ENCODE results near the gene AP3B1. TPM values are rescaled to one million over a fixed set of nuclear protein-coding genes. Genes with fewer than 3 reads are reported as not detected.

The AP3B1 gene
- total and polyA plus RNA-seq, 2 donors (not counting 1 experiment from before 2014, with no cell fraction given), result 50.5 to 66.9 TPM

- Histone ChIP-seq H2AFZ (ENCODE audit: low read length) (no peak overlapping the region), H3K9me3 (ENCODE audit: control insufficient read depth, insufficient read depth, low read depth, low read length) (no peaks in the 10 kb centered on the region), H3K36me3 (ENCODE audit: control insufficient read depth, insufficient read depth, low read length) (no peaks in the 10 kb centered on the region), H3K4me2 (ENCODE audit: extremely low read depth, insufficient read depth, low read length) (no peak overlapping the region), H3K79me2 (ENCODE audit: control insufficient read depth, insufficient read depth, low read length) (no peaks in the 10 kb centered on the region), H3K4me3 (replicated peaks in 1 of 4; ENCODE audit: control extremely low read depth in 1 of 4, insufficient read depth in 1 of 4, low read depth in 3 of 4, low read length in 4 of 4) (no peak overlapping the region), H3K4me1 (ENCODE audit: control insufficient read depth, extremely low read depth, insufficient read depth, low read length) (no peaks in the 10 kb centered on the region), H3K9ac (ENCODE audit: insufficient read depth, low read length) (no peak overlapping the region), H3K27me3 (ENCODE audit: control insufficient read depth, insufficient read depth, low read length) (no peaks in the 10 kb centered on the region), H4K20me1 (ENCODE audit: control insufficient read depth, extremely low read depth, insufficient read depth, low read length) (no peaks in the 10 kb centered on the region), H3K27ac (ENCODE audit: insufficient read depth, low read length) (no peak overlapping the region)
- TF ChIP-seq, protein P1, sequence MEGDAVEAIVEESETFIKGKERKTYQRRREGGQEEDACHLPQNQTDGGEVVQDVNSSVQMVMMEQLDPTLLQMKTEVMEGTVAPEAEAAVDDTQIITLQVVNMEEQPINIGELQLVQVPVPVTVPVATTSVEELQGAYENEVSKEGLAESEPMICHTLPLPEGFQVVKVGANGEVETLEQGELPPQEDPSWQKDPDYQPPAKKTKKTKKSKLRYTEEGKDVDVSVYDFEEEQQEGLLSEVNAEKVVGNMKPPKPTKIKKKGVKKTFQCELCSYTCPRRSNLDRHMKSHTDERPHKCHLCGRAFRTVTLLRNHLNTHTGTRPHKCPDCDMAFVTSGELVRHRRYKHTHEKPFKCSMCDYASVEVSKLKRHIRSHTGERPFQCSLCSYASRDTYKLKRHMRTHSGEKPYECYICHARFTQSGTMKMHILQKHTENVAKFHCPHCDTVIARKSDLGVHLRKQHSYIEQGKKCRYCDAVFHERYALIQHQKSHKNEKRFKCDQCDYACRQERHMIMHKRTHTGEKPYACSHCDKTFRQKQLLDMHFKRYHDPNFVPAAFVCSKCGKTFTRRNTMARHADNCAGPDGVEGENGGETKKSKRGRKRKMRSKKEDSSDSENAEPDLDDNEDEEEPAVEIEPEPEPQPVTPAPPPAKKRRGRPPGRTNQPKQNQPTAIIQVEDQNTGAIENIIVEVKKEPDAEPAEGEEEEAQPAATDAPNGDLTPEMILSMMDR (conservative IDR thresholded peaks at IDR 0.05 in 1 of 2, IDR thresholded peaks at IDR 0.05 in 1 of 2; ENCODE audit: low read depth in 1 of 2, low read length in 2 of 2), result no peak
- no peak for TF ChIP-seq EZH2 (IDR thresholded peaks at IDR 0.05; ENCODE audit: low read length, missing control alignments)
- DNase-seq (ENCODE audit: low read depth in 2 of 2), result no peak
Measured at GRCh38 chr5:78234804-78235203, 59.7 kb downstream of the AP3B1 start.

- no peak overlapping the region for H3K4me2 ChIP-seq (ENCODE audit: extremely low read depth, insufficient read depth, low read length)
- H3K27me3 ChIP-seq (ENCODE audit: control insufficient read depth, insufficient read depth, low read length), result no peaks in the 10 kb centered on the region
- no peaks in the 10 kb centered on the region for H3K36me3 ChIP-seq (ENCODE audit: control insufficient read depth, insufficient read depth, low read length)
- no peak overlapping the region for H3K9ac ChIP-seq (ENCODE audit: insufficient read depth, low read length)
- no peaks in the 10 kb centered on the region for H4K20me1 ChIP-seq (ENCODE audit: control insufficient read depth, extremely low read depth, insufficient read depth, low read length)
- DNase-seq (ENCODE audit: low read depth in 2 of 2), result no peak
- no peaks in the 10 kb centered on the region for H3K79me2 ChIP-seq (ENCODE audit: control insufficient read depth, insufficient read depth, low read length)
- no peak overlapping the region for H3K27ac ChIP-seq (ENCODE audit: insufficient read depth, low read length)
- TF ChIP-seq, protein P1 (conservative IDR thresholded peaks at IDR 0.05 in 1 of 2, IDR thresholded peaks at IDR 0.05 in 1 of 2; ENCODE audit: low read depth in 1 of 2, low read length in 2 of 2), result no peak
- no peak for TF ChIP-seq EZH2 (IDR thresholded peaks at IDR 0.05; ENCODE audit: low read length, missing control alignments)
- H3K4me3 ChIP-seq (replicated peaks in 1 of 4; ENCODE audit: control extremely low read depth in 1 of 4, insufficient read depth in 1 of 4, low read depth in 3 of 4, low read length in 4 of 4), result no peak overlapping the region
- no peaks in the 10 kb centered on the region for H3K9me3 ChIP-seq (ENCODE audit: control insufficient read depth, insufficient read depth, low read depth, low read length)
- no peak overlapping the region for H2AFZ ChIP-seq (ENCODE audit: low read length)
- H3K4me1 ChIP-seq (ENCODE audit: control insufficient read depth, extremely low read depth, insufficient read depth, low read length), result no peaks in the 10 kb centered on the region
Measured at GRCh38 chr5:78232163-78232562, 62.3 kb downstream of the AP3B1 start.

DNA sequence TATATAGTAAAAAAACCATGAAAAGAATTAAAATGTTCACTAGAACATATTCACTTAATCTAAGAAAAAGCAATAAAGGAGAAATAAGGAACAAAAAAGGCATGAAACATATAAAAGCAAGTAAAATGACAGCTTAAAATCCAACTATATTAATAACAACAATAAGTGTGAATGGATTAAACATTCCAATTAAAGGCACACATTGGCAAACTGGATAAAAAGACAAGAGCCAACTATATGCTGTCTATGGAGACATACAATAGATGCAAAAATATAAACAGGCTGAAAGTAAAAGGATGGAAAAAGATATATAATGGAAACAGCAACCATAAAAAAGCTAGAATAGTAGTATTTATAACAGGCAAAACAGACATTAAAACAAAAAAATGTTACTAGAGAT lies 70.1 kb downstream of the AP3B1 start:
- Histone ChIP-seq H3K4me1 (ENCODE audit: control insufficient read depth, extremely low read depth, insufficient read depth, low read length) (no peaks in the 10 kb centered on the region), H3K4me2 (ENCODE audit: extremely low read depth, insufficient read depth, low read length) (no peak overlapping the region), H3K27me3 (ENCODE audit: control insufficient read depth, insufficient read depth, low read length) (no peaks in the 10 kb centered on the region), H3K4me3 (replicated peaks in 1 of 4; ENCODE audit: control extremely low read depth in 1 of 4, insufficient read depth in 1 of 4, low read depth in 3 of 4, low read length in 4 of 4) (no peak overlapping the region), H2AFZ (ENCODE audit: low read length) (no peak overlapping the region), H3K9ac (ENCODE audit: insufficient read depth, low read length) (no peak overlapping the region), H3K27ac (ENCODE audit: insufficient read depth, low read length) (no peak overlapping the region), H3K79me2 (ENCODE audit: control insufficient read depth, insufficient read depth, low read length) (no peaks in the 10 kb centered on the region), H3K9me3 (ENCODE audit: control insufficient read depth, insufficient read depth, low read depth, low read length) (no peaks in the 10 kb centered on the region), H4K20me1 (ENCODE audit: control insufficient read depth, extremely low read depth, insufficient read depth, low read length) (no peaks in the 10 kb centered on the region), H3K36me3 (ENCODE audit: control insufficient read depth, insufficient read depth, low read length) (no peaks in the 10 kb centered on the region)
- TF ChIP-seq, protein P1 (conservative IDR thresholded peaks at IDR 0.05 in 1 of 2, IDR thresholded peaks at IDR 0.05 in 1 of 2; ENCODE audit: low read depth in 1 of 2, low read length in 2 of 2), result no peak
- TF ChIP-seq EZH2 (IDR thresholded peaks at IDR 0.05; ENCODE audit: low read length, missing control alignments), result no peak
- no peak for DNase-seq (ENCODE audit: low read depth in 2 of 2)

Measured in fibroblast of lung (primary cell).